Suprapubic skin (tissue), 4 donors: ENCODE results near the gene LASP1NB.

ENCODE experiments used
- DNase-seq, 2 donors: peaks; one replicate each; pipeline ENCODE4 v3.0.0-alpha.2; 2019; ENCODE audit warnings: low spot score in 2 of 2
- H3K27ac ChIP-seq: fragments of 200-600 bp; sonication (generic); one replicate; pipeline ENCODE4 v1.5.1; 2019
- H3K27me3 ChIP-seq: fragments of 200-600 bp; sonication (generic); one replicate; pipeline ENCODE4 v1.5.1; 2019
- H3K36me3 ChIP-seq: fragments of 200-600 bp; sonication (generic); one replicate; pipeline ENCODE4 v1.5.1; 2019
- H3K4me1 ChIP-seq: fragments of 200-600 bp; sonication (generic); one replicate; pipeline ENCODE4 v1.5.1; 2019
- H3K4me3 ChIP-seq: fragments of 200-600 bp; sonication (generic); one replicate; pipeline ENCODE4 v1.5.1; 2019; ENCODE audit warnings: mild to moderate bottlenecking
- H3K9me3 ChIP-seq: fragments of 200-600 bp; sonication (generic); one replicate; pipeline ENCODE4 v1.5.1; 2019
- EP300 ChIP-seq: sonication (generic); formaldehyde crosslinking; IDR thresholded peaks from one replicate; pipeline ENCODE4 v1.6.1; 2017; ENCODE audit warnings: antibody characterized with exemption
- POLR2A ChIP-seq, 2 donors: fragments of 450-650 bp; IDR thresholded peaks; one replicate each; pipeline ENCODE4 v1.6.1; 2017; ENCODE audit warnings: antibody characterized with exemption in 2 of 2, mild to moderate bottlenecking in 2 of 2, moderate library complexity in 2 of 2
- POLR2AphosphoS5 ChIP-seq, 3 donors: sonication (generic); formaldehyde crosslinking; IDR thresholded peaks; one replicate each; pipeline ENCODE4 v1.6.1; 2017; ENCODE audit warnings: antibody characterized with exemption in 3 of 3
- WGBS: methylation state at CpG from one replicate; pipeline ENCODE4 v1.1.5; 2018; 5-methylcytosine and 5-hydroxymethylcytosine counted together
- TF ChIP-seq, protein P1 (sequence below), 2 donors: fragments of 200-600 bp in 1 of 2; fragments of 450-650 bp in 1 of 2; sonication (generic) in 1 of 2; IDR thresholded peaks; one replicate each; pipeline ENCODE4 v1.5.1; 2016 to 2019; ENCODE audit warnings: antibody characterized with exemption in 2 of 2, mild to moderate bottlenecking in 1 of 2, moderate library complexity in 1 of 2

The LASP1NB gene

DNA sequence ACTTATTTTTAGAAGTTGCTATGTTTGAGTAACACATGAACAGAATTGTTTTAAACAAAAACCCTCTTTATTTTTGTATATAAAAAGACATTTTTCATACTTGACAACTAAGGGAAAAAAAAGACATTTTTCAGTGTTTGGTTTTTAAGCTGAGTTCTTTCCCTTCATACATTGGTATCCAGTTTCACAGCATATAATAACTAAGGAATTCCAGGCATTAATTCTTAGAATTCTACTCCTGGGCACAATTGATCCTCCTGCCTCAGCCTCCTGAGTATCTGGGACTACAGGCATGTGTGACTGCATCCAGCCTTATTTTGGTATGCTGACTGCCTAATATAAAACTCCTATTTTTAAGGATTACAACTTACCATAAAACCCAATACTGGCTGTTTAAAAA, 33.3 kb downstream of the LASP1NB start:
- Histone ChIP-seq H3K27me3 (no peaks in the 10 kb centered on the region), H3K9me3 (no peaks in the 10 kb centered on the region), H3K4me3 (no peak overlapping the region), H3K36me3 (no peaks in the 10 kb centered on the region), H3K4me1 (no peaks in the 10 kb centered on the region), H3K27ac (no peak overlapping the region)
- DNase-seq: no peak
- no peak for TF ChIP-seq EP300
- TF ChIP-seq, protein P1, sequence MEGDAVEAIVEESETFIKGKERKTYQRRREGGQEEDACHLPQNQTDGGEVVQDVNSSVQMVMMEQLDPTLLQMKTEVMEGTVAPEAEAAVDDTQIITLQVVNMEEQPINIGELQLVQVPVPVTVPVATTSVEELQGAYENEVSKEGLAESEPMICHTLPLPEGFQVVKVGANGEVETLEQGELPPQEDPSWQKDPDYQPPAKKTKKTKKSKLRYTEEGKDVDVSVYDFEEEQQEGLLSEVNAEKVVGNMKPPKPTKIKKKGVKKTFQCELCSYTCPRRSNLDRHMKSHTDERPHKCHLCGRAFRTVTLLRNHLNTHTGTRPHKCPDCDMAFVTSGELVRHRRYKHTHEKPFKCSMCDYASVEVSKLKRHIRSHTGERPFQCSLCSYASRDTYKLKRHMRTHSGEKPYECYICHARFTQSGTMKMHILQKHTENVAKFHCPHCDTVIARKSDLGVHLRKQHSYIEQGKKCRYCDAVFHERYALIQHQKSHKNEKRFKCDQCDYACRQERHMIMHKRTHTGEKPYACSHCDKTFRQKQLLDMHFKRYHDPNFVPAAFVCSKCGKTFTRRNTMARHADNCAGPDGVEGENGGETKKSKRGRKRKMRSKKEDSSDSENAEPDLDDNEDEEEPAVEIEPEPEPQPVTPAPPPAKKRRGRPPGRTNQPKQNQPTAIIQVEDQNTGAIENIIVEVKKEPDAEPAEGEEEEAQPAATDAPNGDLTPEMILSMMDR (IDR thresholded peaks at IDR 0.05): no peak
- no peak for TF ChIP-seq POLR2A (IDR thresholded peaks at IDR 0.05)
- TF ChIP-seq POLR2AphosphoS5 (IDR thresholded peaks at IDR 0.05): no peak

DNA sequence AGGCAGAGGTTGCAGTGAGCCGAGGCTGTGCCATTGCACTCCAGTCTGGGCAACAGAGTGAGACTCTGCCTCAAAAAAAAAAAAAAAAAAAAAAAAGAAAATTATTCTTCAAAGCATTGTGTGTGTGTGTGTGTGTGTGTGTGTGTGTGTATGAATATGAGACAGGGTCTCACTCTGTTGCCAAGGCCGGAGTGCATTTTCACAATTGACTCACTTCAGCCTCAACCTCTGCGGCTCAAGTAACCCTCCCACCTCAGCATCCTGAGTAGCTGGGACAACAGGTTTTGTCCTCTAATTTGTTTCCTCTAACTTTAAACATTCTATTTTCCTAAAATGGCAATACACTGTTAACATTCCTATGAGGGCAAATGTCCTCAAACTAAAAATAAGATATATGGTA, 34.1 kb downstream of the LASP1NB start:
- TF ChIP-seq, protein P1 (IDR thresholded peaks at IDR 0.05): no peak
- TF ChIP-seq EP300: no peak
- no peak for TF ChIP-seq POLR2AphosphoS5 (IDR thresholded peaks at IDR 0.05)
- TF ChIP-seq POLR2A (IDR thresholded peaks at IDR 0.05): no peak
- WGBS: 83% methylated on average over 3 of the region's 3 CpGs
- no peak overlapping the region for H3K4me3 ChIP-seq
- H3K27me3 ChIP-seq: no peaks in the 10 kb centered on the region
- no peak overlapping the region for H3K27ac ChIP-seq
- H3K4me1 ChIP-seq: no peaks in the 10 kb centered on the region
- DNase-seq: no peak
- no peaks in the 10 kb centered on the region for H3K36me3 ChIP-seq
- H3K9me3 ChIP-seq: no peaks in the 10 kb centered on the region

DNA sequence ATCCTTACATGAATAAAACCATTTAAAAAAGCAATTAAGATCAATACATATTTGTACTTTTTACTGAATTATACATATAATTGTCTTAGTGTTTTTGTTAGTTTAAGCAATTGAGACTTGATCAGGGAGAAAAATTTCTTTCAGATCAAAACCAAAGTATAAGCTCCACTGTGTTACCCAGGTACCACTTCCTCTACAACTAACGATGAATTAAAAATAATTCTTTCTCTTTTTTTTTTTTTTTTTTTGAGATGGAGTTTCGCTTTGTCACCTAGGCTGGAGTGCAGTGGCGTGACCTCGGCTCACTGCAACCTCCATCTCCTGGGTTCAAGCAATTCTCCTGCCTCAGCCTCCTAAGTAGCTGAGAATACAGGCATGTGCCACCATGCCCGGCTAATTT, 35.0 kb downstream of the LASP1NB start:
- no peaks in the 10 kb centered on the region for H3K27me3 ChIP-seq
- no peak overlapping the region for H3K4me3 ChIP-seq
- H3K27ac ChIP-seq: no peak overlapping the region
- no peak for DNase-seq
- no peaks in the 10 kb centered on the region for H3K9me3 ChIP-seq
- TF ChIP-seq EP300 (no peak), POLR2A (IDR thresholded peaks at IDR 0.05) (no peak), POLR2AphosphoS5 (IDR thresholded peaks at IDR 0.05) (no peak)
- TF ChIP-seq, protein P1 (IDR thresholded peaks at IDR 0.05): no peak
- WGBS: 80% methylated on average over 5 of the region's 5 CpGs
- no peaks in the 10 kb centered on the region for H3K36me3 ChIP-seq
- no peaks in the 10 kb centered on the region for H3K4me1 ChIP-seq

DNA sequence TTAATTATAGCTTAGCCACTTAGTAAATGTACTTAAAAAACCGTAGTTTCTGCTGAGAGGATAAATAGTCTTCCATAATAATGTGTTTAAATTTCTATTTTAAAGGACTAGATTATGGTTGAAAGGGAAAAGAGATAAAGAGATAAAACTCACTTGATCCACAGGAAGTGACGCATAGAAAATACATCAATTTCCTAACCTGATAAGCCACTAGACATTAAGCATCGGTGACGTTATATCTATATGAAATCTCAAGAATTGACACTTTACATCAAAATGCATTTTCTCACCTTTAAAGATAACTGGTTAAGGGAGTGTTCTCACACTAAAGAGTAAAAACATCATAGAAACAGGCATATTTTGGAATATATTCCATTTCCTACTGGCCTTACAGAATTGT, 36.0 kb downstream of the LASP1NB start:
- no peak for DNase-seq
- Histone ChIP-seq H3K4me1 (no peaks in the 10 kb centered on the region), H3K27me3 (no peaks in the 10 kb centered on the region), H3K36me3 (no peaks in the 10 kb centered on the region), H3K27ac (no peak overlapping the region), H3K4me3 (no peak overlapping the region), H3K9me3 (no peaks in the 10 kb centered on the region)
- TF ChIP-seq POLR2AphosphoS5 (IDR thresholded peaks at IDR 0.05) (no peak), EP300 (no peak), POLR2A (IDR thresholded peaks at IDR 0.05) (no peak)
- TF ChIP-seq, protein P1 (IDR thresholded peaks at IDR 0.05): no peak
- 68% methylated on average over 4 of the region's 4 CpGs for WGBS

DNA sequence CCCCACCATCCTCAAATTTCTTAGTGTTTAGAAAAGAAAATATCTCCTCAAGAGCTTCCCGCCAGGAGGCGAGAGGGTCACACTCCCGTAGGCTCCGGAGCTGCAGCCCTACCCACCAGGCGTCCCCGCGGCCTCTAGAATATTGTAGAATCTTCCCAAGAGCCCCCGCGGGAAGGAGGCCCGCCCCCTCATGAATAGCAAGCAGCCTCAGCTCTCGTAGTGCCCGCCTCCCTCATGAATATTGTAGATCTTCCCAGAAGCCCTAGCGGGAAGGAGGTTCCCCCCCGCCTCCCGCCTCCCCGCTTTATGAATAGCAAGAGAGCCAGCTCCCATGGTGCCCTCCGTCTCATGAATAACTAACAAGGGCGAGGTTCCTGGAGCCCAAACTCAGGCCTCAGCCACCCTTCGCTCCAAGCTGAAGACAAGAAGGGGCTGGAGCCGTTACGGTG, 41.9 kb downstream of the LASP1NB start, which contains the start of gene FBXO47:
Gene FBXO47, minus strand, starts transcription at position 114 of the 449 bp plus-strand sequence. CDS start 4,378 bp downstream, outside the sequence.
- peak within 1 kb of the TSS; percentile 43 for H3K27ac ChIP-seq
- DNase-seq: peak; percentile 95 to 96
- no peaks in the 10 kb centered on the region for H3K36me3 ChIP-seq
- TF ChIP-seq POLR2AphosphoS5 (IDR thresholded peaks at IDR 0.05) (no peak), POLR2A (IDR thresholded peaks at IDR 0.05) (no peak)
- TF ChIP-seq, protein P1 (IDR thresholded peaks at IDR 0.05): peak in 1 of 2 donors; percentile 11
- peak within 1 kb of the TSS; percentile 35 for H3K4me3 ChIP-seq
- H3K4me1 ChIP-seq: no peaks in the 10 kb centered on the region
- H3K9me3 ChIP-seq: no peaks in the 10 kb centered on the region
- no peaks in the 10 kb centered on the region for H3K27me3 ChIP-seq
- WGBS: 30% methylated on average over 16 of the region's 21 CpGs
